Endothelial cell of umbilical vein (primary cell): ENCODE data around the gene C6orf58. TPM values are rescaled to one million over a fixed set of nuclear protein-coding genes. Genes with fewer than 3 reads are reported as not detected.

Experiments
- BruUV-seq: library from RNA; stranded (reverse); fragments of 400-500 nt; replicated peaks from 2 replicates; lab custom pipeline; 2021; lab: Mats Ljungman, UMichigan
- CTCF ChIA-PET: fragments of 300-600, 350-600 bp; sonication (Branson Sonifier 250); formaldehyde crosslinking; loops from one replicate; lab custom pipeline; 2021; ENCODE audit warnings: antibody characterized with exemption, inconsistent platforms; lab: Charles Lee
- POLR2A ChIA-PET: fragments of 300-600, 350-600 bp; sonication (Branson Sonifier 250); formaldehyde crosslinking; loops from one replicate; lab custom pipeline; 2021; ENCODE audit warnings: antibody characterized with exemption, inconsistent platforms; lab: Charles Lee
- DNase-seq: peaks from one replicate; pipeline ENCODE4 v3.0.0-alpha.2; 2011; ENCODE audit warnings: low read depth, low spot score
- FAIRE-seq: peaks from 2 replicates; lab custom pipeline; 2011; peaks lifted over from hg19 to GRCh38; lab: Jason Lieb, UNC
- H2AFZ ChIP-seq: 2 replicates; pipeline ENCODE4 v1.6.0; 2012; ENCODE audit warnings: low read depth, low read length, control low read depth, inconsistent platforms
- H3K27ac ChIP-seq: 2 replicates; pipeline ENCODE4 v1.5.1; 2011; ENCODE audit warnings: low read depth, mild to moderate bottlenecking, control low read depth, low read length, moderate library complexity; ENCODE audit not compliant: insufficient read depth
- H3K27me3 ChIP-seq, 2 experiments: 2 replicates each; pipeline versions ENCODE4 v1.6.0 to v1.6.1; 2011; ENCODE audit warnings: low read length in 2 of 2, mixed read lengths in 1 of 2; ENCODE audit not compliant: control insufficient read depth in 2 of 2, insufficient read depth in 2 of 2
- H3K36me3 ChIP-seq, 2 experiments: 2 replicates in 1 of 2; 3 replicates in 1 of 2; pipeline ENCODE4 v1.5.1; 2011; ENCODE audit warnings: low read length in 2 of 2, mild to moderate bottlenecking in 1 of 2, moderate library complexity in 1 of 2; ENCODE audit not compliant: control insufficient read depth in 2 of 2, insufficient read depth in 2 of 2; ENCODE audit errors: extremely low read depth in 1 of 2
- H3K4me1 ChIP-seq: 3 replicates; pipeline ENCODE4 v1.5.1; 2011; ENCODE audit warnings: mild to moderate bottlenecking, low read length; ENCODE audit not compliant: control insufficient read depth, insufficient read depth; ENCODE audit errors: extremely low read depth
- H3K4me2 ChIP-seq: 2 replicates; pipeline ENCODE4 v1.6.1; 2011; ENCODE audit warnings: low read length, control low read depth, mixed read lengths; ENCODE audit not compliant: insufficient read depth
- H3K4me3 ChIP-seq, 3 experiments: fragments of 200-600 bp in 1 of 3; sonication (generic), shearing (Covaris generic) in 1 of 3; replicated peaks in 1 of 3; 2 replicates each; pipeline ENCODE4 v1.5.1; 2011 to 2016; ENCODE audit warnings: control low read depth in 3 of 3, low read length in 3 of 3, mild to moderate bottlenecking in 2 of 3, inconsistent platforms in 1 of 3, low read depth in 1 of 3, moderate library complexity in 1 of 3; ENCODE audit not compliant: insufficient read depth in 1 of 3
- H3K79me2 ChIP-seq: 2 replicates; pipeline ENCODE4 v1.6.0; 2012; ENCODE audit warnings: low read length, inconsistent platforms; ENCODE audit not compliant: control insufficient read depth, insufficient read depth
- H3K9ac ChIP-seq: replicated peaks from 2 replicates; pipeline ENCODE3; 2011; ENCODE audit warnings: low read length, control low read depth; ENCODE audit not compliant: insufficient read depth; ENCODE audit errors: extremely low read depth
- H3K9me1 ChIP-seq: replicated peaks from 3 replicates; pipeline ENCODE4 v1.6.0; 2011; ENCODE audit warnings: mild to moderate bottlenecking, low read length; ENCODE audit not compliant: control insufficient read depth, insufficient read depth; ENCODE audit errors: extremely low read depth
- H3K9me3 ChIP-seq: replicated peaks from 2 replicates; pipeline ENCODE4 v1.5.1; 2012; ENCODE audit warnings: low read length, inconsistent platforms; ENCODE audit not compliant: control insufficient read depth, insufficient read depth
- H4K20me1 ChIP-seq: replicated peaks from 2 replicates; pipeline ENCODE3; 2011; ENCODE audit warnings: mild to moderate bottlenecking, low read length; ENCODE audit not compliant: control insufficient read depth, insufficient read depth; ENCODE audit errors: extremely low read depth
- EZH2 ChIP-seq: IDR thresholded peaks from 2 replicates; pipeline ENCODE4 v1.6.1; 2012; ENCODE audit warnings: borderline replicate concordance, low read depth, mild to moderate bottlenecking, moderate library complexity, low read length, inconsistent platforms; ENCODE audit not compliant: severe bottlenecking
- FOS ChIP-seq: IDR thresholded peaks from 2 replicates; pipeline ENCODE4 v1.6.1; 2011; ENCODE audit warnings: mild to moderate bottlenecking, low read length, moderate library complexity, borderline replicate concordance; ENCODE audit not compliant: insufficient read depth
- GATA2 ChIP-seq: IDR thresholded peaks from 2 replicates; pipeline ENCODE4 v1.7.0; 2011; ENCODE audit warnings: low read depth, mild to moderate bottlenecking, moderate library complexity, mixed read lengths, low read length; ENCODE audit not compliant: insufficient read length, insufficient read depth
- JUN ChIP-seq: IDR thresholded peaks from 2 replicates; pipeline ENCODE4 v1.6.1; 2011; ENCODE audit warnings: borderline replicate concordance, low read depth; ENCODE audit not compliant: insufficient read length, insufficient read depth
- MYC ChIP-seq: IDR thresholded peaks from one replicate; pipeline ENCODE4 v1.6.1; 2011; ENCODE audit warnings: mild to moderate bottlenecking, low read depth, low read length
- POLR2A ChIP-seq: IDR thresholded peaks from 2 replicates; pipeline ENCODE4 v1.6.1; 2012; ENCODE audit warnings: low read depth, mild to moderate bottlenecking, control low read depth, low read length
- POLR2AphosphoS5 ChIP-seq: IDR thresholded peaks from 2 replicates; pipeline ENCODE4 v1.6.1; 2012; ENCODE audit warnings: low read depth, mild to moderate bottlenecking, control low read depth, low read length, moderate library complexity; ENCODE audit not compliant: insufficient read depth
- dilution Hi-C: fragments of 300-500 bp; cut with MboI; formaldehyde crosslinking; loops from one replicate; pipeline ENCODE4 v1.15.0; 2019; ENCODE audit warnings: low sequenced_read_pairs; ENCODE audit not compliant: extremely low pct_ligation_motif_present
- intact Hi-C: fragments of 100-400 bp; cut with micrococcal nuclease; formaldehyde crosslinking; loops from one replicate; pipeline ENCODE4 v1.10.0; 2022
- polyA plus RNA-seq, 4 experiments: library from polyadenylated mRNA; depleted of rRNA in 3 of 4; stranded (reverse) in 3 of 4; unstranded in 1 of 4; fragments of >200 nt; gene quantifications; 2 replicates each; pipeline versions ENCODE4 v1.2.1 to v1.2.3, GENCODE V29; 2011 to 2012; ENCODE audit warnings: missing spikeins in 1 of 4
- total RNA-seq: library from RNA; stranded (reverse); gene quantifications from 2 replicates; pipeline ENCODE4 v1.2.3, GENCODE V29; 2021
- TF ChIP-seq, protein P1 (sequence below): IDR thresholded peaks from 2 replicates; pipeline ENCODE4 v1.6.1; 2011; ENCODE audit not compliant: insufficient read depth, insufficient read length
- TF ChIP-seq, protein P2 (sequence below), 2 donors: IDR thresholded peaks; 1 replicate in 1 of 2; 2 replicates in 1 of 2; pipeline ENCODE4 v1.5.1; 2011; ENCODE audit warnings: low read length in 2 of 2, mild to moderate bottlenecking in 2 of 2, moderate library complexity in 2 of 2, control low read depth in 1 of 2, inconsistent platforms in 1 of 2, low read depth in 1 of 2; ENCODE audit not compliant: insufficient read depth in 1 of 2; ENCODE audit errors: extremely low read depth in 1 of 2

C6orf58 gene
- total and polyA plus RNA-seq, 2 donors (not counting 3 experiments of a cell fraction or from before 2014, with no cell fraction given), result not detected

DNA sequence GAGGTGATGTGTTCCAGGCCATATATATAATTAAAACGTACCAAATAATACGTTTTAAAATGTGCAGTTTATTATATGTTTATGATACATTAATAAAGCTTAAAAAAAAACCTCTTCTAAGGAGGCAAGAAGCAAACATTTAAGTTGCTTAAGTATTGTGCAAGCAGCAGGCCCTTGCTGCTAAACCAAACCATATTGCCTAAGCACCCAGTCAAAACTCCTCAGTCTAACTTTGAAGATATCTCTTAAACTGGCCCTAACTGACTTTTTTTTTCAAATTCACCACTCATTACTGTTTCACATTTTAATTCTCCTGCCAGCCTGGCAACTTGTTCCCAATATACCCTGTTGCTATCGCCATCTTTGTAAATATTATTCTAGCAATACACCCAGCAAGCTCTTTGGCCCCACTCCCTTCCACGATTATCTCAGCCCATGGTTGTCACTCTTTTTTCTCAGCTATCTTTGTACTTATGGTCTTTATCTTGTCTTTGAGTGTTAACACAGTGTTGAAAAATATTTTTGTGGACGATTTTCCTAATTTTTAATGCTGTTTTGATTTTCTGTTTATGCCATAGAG is 60.9 kb downstream of the C6orf58 start:
- H3K27ac ChIP-seq, result no peak overlapping the region
- peaks cover 8 to 22% of the 10 kb centered on the region in 2 experiments for H3K27me3 ChIP-seq
- dilution Hi-C loops (no loop called here), intact Hi-C loops (no loop called here)
- no peaks in the 10 kb centered on the region for H3K36me3 ChIP-seq
- H3K9me3 ChIP-seq, result no peaks in the 10 kb centered on the region
- DNase-seq (no peak), FAIRE-seq (no peak)
- no peak overlapping the region for H3K4me2 ChIP-seq
- H3K9me1 ChIP-seq, result no peaks in the 10 kb centered on the region
- no peak overlapping the region for H3K4me3 ChIP-seq
- H2AFZ ChIP-seq, result no peak overlapping the region
- H4K20me1 ChIP-seq, result no peaks in the 10 kb centered on the region
- ChIA-PET POLR2A (no interaction called here), CTCF (interaction anchor here (1.0 to 1.2 kb wide), 2 partner anchors 52 to 121 kb away, joined by 3 to 4 read pairs; no protein-coding TSS in a partner anchor)
- no peaks in the 10 kb centered on the region for H3K79me2 ChIP-seq
- no peak overlapping the region for H3K9ac ChIP-seq
- TF ChIP-seq GATA2 (no peak), FOS (no peak), EZH2 (no peak), MYC (no peak), JUN (no peak), POLR2AphosphoS5 (no peak), POLR2A (no peak)
- TF ChIP-seq, protein P1, sequence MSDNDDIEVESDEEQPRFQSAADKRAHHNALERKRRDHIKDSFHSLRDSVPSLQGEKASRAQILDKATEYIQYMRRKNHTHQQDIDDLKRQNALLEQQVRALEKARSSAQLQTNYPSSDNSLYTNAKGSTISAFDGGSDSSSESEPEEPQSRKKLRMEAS, result no peak
- TF ChIP-seq, protein P2, sequence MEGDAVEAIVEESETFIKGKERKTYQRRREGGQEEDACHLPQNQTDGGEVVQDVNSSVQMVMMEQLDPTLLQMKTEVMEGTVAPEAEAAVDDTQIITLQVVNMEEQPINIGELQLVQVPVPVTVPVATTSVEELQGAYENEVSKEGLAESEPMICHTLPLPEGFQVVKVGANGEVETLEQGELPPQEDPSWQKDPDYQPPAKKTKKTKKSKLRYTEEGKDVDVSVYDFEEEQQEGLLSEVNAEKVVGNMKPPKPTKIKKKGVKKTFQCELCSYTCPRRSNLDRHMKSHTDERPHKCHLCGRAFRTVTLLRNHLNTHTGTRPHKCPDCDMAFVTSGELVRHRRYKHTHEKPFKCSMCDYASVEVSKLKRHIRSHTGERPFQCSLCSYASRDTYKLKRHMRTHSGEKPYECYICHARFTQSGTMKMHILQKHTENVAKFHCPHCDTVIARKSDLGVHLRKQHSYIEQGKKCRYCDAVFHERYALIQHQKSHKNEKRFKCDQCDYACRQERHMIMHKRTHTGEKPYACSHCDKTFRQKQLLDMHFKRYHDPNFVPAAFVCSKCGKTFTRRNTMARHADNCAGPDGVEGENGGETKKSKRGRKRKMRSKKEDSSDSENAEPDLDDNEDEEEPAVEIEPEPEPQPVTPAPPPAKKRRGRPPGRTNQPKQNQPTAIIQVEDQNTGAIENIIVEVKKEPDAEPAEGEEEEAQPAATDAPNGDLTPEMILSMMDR (IDR thresholded peaks at IDR 0.05; ENCODE audit: extremely low read depth in 1 of 2, insufficient read depth in 1 of 2, low read depth in 1 of 2, low read length in 2 of 2), result no peak
- BruUV-seq, result no TSS peak
- no peaks in the 10 kb centered on the region for H3K4me1 ChIP-seq

Other genes starting within 250 kb of the C6orf58 start
- gene ECHDC1, start 233.6 kb upstream of the C6orf58 start, total RNA-seq, result 36.7 and 36.8 TPM in 2 replicates
- 5.1 and 8.1 TPM in 2 replicates for gene ECHDC1, start 233.6 kb upstream of the C6orf58 start, polyA plus RNA-seq
- gene KIAA0408, start 117.8 kb upstream of the C6orf58 start, total RNA-seq, result not detected in 2 replicates
- gene KIAA0408, start 117.8 kb upstream of the C6orf58 start, polyA plus RNA-seq, result not detected in 2 replicates